H1 (cell line): ENCODE measurements around the gene KDR. TPM values are rescaled to one million over a fixed set of nuclear protein-coding genes. Genes with fewer than 3 reads are reported as not detected.

Source experiments
- polyA plus RNA-seq, 7 experiments: library from polyadenylated mRNA; depleted of rRNA in 3 of 7; stranded (reverse) in 5 of 7; unstranded in 2 of 7; fragments of >200 nt in 5 of 7; fragments of 200-250 nt in 2 of 7; gene quantifications; 1 replicate in 5 of 7; 2 replicates in 1 of 7; 4 replicates in 1 of 7; pipeline versions ENCODE4 v1.2.1 to v1.2.3, GENCODE V29; 2011 to 2013; ENCODE audit warnings: missing spikeins in 2 of 7, mixed read lengths in 2 of 7
- small RNA-seq: library from polyadenylated mRNA; stranded (forward); fragments of <200 nt; extraction: miRNeasy Mini kit (QIAGEN cat#:217004); gene quantifications from one replicate; pipeline ENCODE3, GENCODE V24; 2013; ENCODE audit not compliant: insufficient read depth
- total RNA-seq: library from RNA; stranded (reverse); fragmentation: NEBNext Ultra II Directional; extraction: Animal tissue kit (Norgen Biotek cat#: 25700); gene quantifications from 2 replicates; pipeline ENCODE4 v1.2.1, GENCODE V29; 2021

KDR gene
- total and polyA plus RNA-seq, 2 of the 8 experiments (the other 6 are each of a cell fraction or from before 2014, with no cell fraction given) = 69.3 to 106 TPM

Small RNAs within 50 kb of the gene (small RNA-seq; reads per million reads assigned to genes)
- gene RN7SL424P (not detected), gene RNU6-410P (not detected)

Other genes starting within 250 kb of the KDR start
- gene SRD5A3, start 220.6 kb upstream of the KDR start, total RNA-seq = 19.4 and 19.6 TPM in 2 replicates
- 16.4 and 34.6 TPM in 2 replicates for gene SRD5A3, start 220.6 kb upstream of the KDR start, polyA plus RNA-seq (2011; rRNA removed)